Spleen (tissue), 7 donors: Measurements from ENCODE around the gene ERVK3-1.

ENCODE experiments used
- POLR2A ChIP-seq, 3 donors: fragments of 450-650 bp; IDR thresholded peaks; one replicate each; pipeline ENCODE4 v1.5.1; 2017; ENCODE audit warnings: antibody characterized with exemption in 3 of 3, mild to moderate bottlenecking in 1 of 3
- POLR2AphosphoS5 ChIP-seq, 3 donors: sonication (generic); formaldehyde crosslinking; IDR thresholded peaks; one replicate each; pipeline ENCODE4 v1.5.1; 2017; ENCODE audit warnings: antibody characterized with exemption in 3 of 3
- TF ChIP-seq, protein P1 (sequence below), 11 experiments: fragments of 200-600 bp in 7 of 11; fragments of 450-650 bp in 4 of 11; sonication (generic) in 4 of 11; IDR thresholded peaks in 8 of 11; conservative IDR thresholded peaks in 3 of 11; 1 replicate in 7 of 11; 2 replicates in 4 of 11; pipeline versions ENCODE4 v1.4.0 to v1.8.0; 2016 to 2021; ENCODE audit warnings: antibody characterized with exemption in 11 of 11, inconsistent platforms in 4 of 11, mild to moderate bottlenecking in 1 of 11
- donor health status: DM: no; HTN: no; CAD: no; lungs with moderate emphysema.
- donor health status: DM: no; HTN: no; CAD: no.
- donor health status: DM: no; HTN: no; CAD: no.

DNA sequence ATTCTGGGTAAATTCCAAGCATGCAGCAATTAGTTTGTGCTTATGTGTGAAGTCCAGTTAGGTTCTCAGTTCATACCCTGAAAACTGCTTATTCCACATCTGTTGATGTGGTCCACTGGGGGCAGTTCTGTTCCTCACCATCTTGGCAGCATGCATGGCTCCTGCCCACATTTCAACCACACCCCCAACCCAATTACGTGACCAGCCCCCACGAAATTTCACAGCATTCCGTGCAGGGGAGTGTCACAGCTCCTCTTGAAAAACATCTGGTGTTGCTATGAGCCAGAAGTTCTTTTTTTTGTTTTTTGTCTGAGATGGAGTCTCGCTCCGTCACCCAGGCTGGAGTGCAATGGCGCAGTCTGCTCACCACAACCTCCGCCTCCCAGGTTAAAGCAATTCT, 9.1 kb upstream of the ERVK3-1 start:
- no peak for TF ChIP-seq POLR2A (IDR thresholded peaks at IDR 0.05)
- TF ChIP-seq, protein P1, sequence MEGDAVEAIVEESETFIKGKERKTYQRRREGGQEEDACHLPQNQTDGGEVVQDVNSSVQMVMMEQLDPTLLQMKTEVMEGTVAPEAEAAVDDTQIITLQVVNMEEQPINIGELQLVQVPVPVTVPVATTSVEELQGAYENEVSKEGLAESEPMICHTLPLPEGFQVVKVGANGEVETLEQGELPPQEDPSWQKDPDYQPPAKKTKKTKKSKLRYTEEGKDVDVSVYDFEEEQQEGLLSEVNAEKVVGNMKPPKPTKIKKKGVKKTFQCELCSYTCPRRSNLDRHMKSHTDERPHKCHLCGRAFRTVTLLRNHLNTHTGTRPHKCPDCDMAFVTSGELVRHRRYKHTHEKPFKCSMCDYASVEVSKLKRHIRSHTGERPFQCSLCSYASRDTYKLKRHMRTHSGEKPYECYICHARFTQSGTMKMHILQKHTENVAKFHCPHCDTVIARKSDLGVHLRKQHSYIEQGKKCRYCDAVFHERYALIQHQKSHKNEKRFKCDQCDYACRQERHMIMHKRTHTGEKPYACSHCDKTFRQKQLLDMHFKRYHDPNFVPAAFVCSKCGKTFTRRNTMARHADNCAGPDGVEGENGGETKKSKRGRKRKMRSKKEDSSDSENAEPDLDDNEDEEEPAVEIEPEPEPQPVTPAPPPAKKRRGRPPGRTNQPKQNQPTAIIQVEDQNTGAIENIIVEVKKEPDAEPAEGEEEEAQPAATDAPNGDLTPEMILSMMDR (IDR thresholded peaks at IDR 0.05 in 8 of 11, conservative IDR thresholded peaks at IDR 0.05 in 3 of 11), result no peak
- TF ChIP-seq POLR2AphosphoS5 (IDR thresholded peaks at IDR 0.05), result no peak
